ENCODE measurements around the gene SNX4.

GRCh38 chr3:125556314-125556713 lies 36.3 kb upstream of the SNX4 start:
- TF ChIP-seq CTCF (IDR thresholded peaks at IDR 0.05; ENCODE audit: low read depth, low read length, poor library complexity, severe bottlenecking) (no peak), EZH2phosphoT487 (IDR thresholded peaks at IDR 0.05; ENCODE audit: borderline replicate concordance, low read length) (no peak)

All from DOHH2 (cell line).